Fibroblast of skin of right biceps (primary cell): ENCODE data around the gene LCT.

ENCODE experiments used
- DNase-seq: peaks from one replicate; pipeline ENCODE4 v3.0.0-alpha.2; 2013

LCT gene

DNA sequence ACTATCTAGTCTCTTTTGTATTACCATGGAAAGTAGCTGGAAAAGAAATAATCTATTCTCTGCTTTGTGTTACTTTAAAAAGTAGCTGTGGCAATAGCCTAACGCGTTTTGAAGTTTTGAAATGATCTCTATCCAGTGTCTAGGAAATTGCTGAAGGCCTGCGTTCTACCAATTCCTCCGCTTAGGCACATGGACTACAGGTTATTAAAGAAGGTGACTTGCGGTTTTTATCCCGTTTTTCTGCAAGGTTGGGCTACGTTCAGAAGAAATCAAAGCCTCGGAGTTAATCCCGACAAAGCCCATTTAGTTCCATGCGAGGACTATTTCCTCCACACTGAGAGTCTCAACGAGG, 96.0 kb downstream of the LCT start:
- DNase-seq = no peak

DNA sequence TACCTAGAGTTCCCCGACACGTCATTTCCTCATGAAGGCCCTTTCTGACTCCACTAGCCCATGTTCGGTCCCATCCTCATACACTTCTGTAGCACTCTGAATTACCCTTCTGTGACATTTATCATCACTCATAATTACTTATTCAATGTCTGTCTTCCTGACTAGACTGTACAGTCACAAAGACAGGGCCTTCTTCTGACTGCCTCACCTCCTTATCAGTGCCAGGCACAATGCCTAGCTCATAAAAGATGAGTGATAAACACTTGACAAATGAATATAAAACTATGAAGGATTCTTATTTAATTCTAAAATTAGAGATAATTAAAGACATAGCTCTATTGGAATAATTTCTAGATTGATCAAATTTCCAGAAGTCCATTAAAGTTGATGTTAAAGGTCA, 96.8 kb downstream of the LCT start:
- no peak for DNase-seq
